Stomach (tissue), 9 donors: Measurements from ENCODE around the gene CERK. TPM values are rescaled to one million over a fixed set of nuclear protein-coding genes. Genes with fewer than 3 reads are reported as not detected.

Experiments used
- DNase-seq, 2 donors: peaks; one replicate each; pipeline versions ENCODE4 v3.0.0 to v3.0.0-alpha.2; 2013 to 2019
- H3K27ac ChIP-seq, 5 donors: fragments of 200-600 bp in 4 of 5; sonication (generic) in 4 of 5; one replicate each; pipeline ENCODE4 v1.5.1; 2013 to 2019; ENCODE audit warnings: mild to moderate bottlenecking in 1 of 5, moderate library complexity in 1 of 5
- H3K27me3 ChIP-seq, 3 donors: fragments of 200-600 bp; sonication (generic); one replicate each; pipeline ENCODE4 v1.5.1; 2017 to 2019; ENCODE audit warnings: mixed run types in 1 of 3
- H3K36me3 ChIP-seq, 4 donors: fragments of 200-600 bp; sonication (generic); 1 replicate in 3 of 4; 2 replicates in 1 of 4; pipeline ENCODE4 v1.5.1; 2016 to 2019
- H3K4me1 ChIP-seq, 4 donors: fragments of 200-600 bp; sonication (generic); one replicate each; pipeline ENCODE4 v1.5.1; 2016 to 2019
- H3K4me3 ChIP-seq, 4 donors: fragments of 200-600 bp; sonication (generic) in 3 of 4; one replicate each; pipeline ENCODE4 v1.5.1; 2016 to 2019; ENCODE audit warnings: mild to moderate bottlenecking in 1 of 4
- H3K9me3 ChIP-seq, 4 donors: fragments of 200-600 bp; sonication (generic); one replicate each; pipeline ENCODE4 v1.5.1; 2016 to 2019
- CTCF ChIP-seq, 7 experiments: fragments of 450-650 bp in 4 of 7; fragments of 200-600 bp in 3 of 7; sonication (generic) in 3 of 7; IDR thresholded peaks; one replicate each; pipeline ENCODE4 v1.5.1; 2016 to 2019; ENCODE audit warnings: antibody characterized with exemption in 7 of 7, control low read depth in 2 of 7, mild to moderate bottlenecking in 1 of 7
- EP300 ChIP-seq: sonication (generic); formaldehyde crosslinking; IDR thresholded peaks from one replicate; pipeline ENCODE4 v1.6.1; 2017; ENCODE audit warnings: antibody characterized with exemption
- POLR2A ChIP-seq, 4 donors: fragments of 450-650 bp; IDR thresholded peaks; one replicate each; pipeline ENCODE4 v1.6.1; 2016; ENCODE audit warnings: antibody characterized with exemption in 4 of 4, control low read depth in 2 of 4, mild to moderate bottlenecking in 1 of 4, moderate library complexity in 1 of 4
- POLR2AphosphoS5 ChIP-seq, 3 donors: sonication (generic); formaldehyde crosslinking; IDR thresholded peaks; one replicate each; pipeline ENCODE4 v1.6.1; 2016; ENCODE audit warnings: antibody characterized with exemption in 3 of 3
- WGBS, 5 donors: extraction: QIAGEN DNeasy Blood & Tissue Kit in 3 of 5; methylation state at CpG; one replicate each; pipeline versions ENCODE4 v1.1.5 to v1.1.7; 2013 to 2018; 5-methylcytosine and 5-hydroxymethylcytosine counted together
- intact Hi-C: fragments of 100-400 bp; cut with DNase I; formaldehyde crosslinking; loops from one replicate; pipeline ENCODE4 v1.15.1; 2023; ENCODE audit warnings: low total_unique reads
- polyA plus RNA-seq, 3 donors: library from polyadenylated mRNA; stranded (reverse); fragments of 200-250 nt; gene quantifications; one replicate each; pipeline ENCODE4 v1.2.3, GENCODE V29; 2013
- total RNA-seq, 5 donors: library from RNA; depleted of rRNA; stranded (reverse); fragments of >200 nt; gene quantifications; one replicate each; pipeline versions ENCODE4 v1.1.0 to v1.2.3, GENCODE V29; 2014 to 2016
- donor health status: healthy with polysubstance abuse.
- donor health status: Bipolar disorder and iron deficiency.
- donor health status: healthy.

Gene CERK
- total and polyA plus RNA-seq, 8 donors = 12.5 to 59.4 (median 31.5) TPM

- 50 to 87% (median 82%) methylated on average over 1 of the region's 1 CpG for WGBS, 5 donors
- Histone ChIP-seq H3K9me3 (peaks cover 0 to 11% (median 1%) of the 10 kb centered on the region in 4 donors), H3K4me1 (peaks cover 31 to 59% (median 48%) of the 10 kb centered on the region in 4 donors), H3K27ac (peak overlapping the region in 2 of 5 donors; percentile 46 to 59), H3K27me3 (no peaks in the 10 kb centered on the region), H3K36me3 (no peaks in the 10 kb centered on the region), H3K4me3 (no peak overlapping the region)
- intact Hi-C loops = no loop called here
- TF ChIP-seq EP300 (no peak), POLR2AphosphoS5 (IDR thresholded peaks at IDR 0.05) (no peak), CTCF (IDR thresholded peaks at IDR 0.05) (no peak), POLR2A (IDR thresholded peaks at IDR 0.05) (no peak)
- no peak for DNase-seq
These were observed 20.1 kb upstream of the CERK start for GRCh38 chr22:46758121-46758520.

GRCh38 chr22:46757104-46757503, 19.1 kb upstream of the CERK start:
- intact Hi-C loops = no loop called here
- H3K4me3 ChIP-seq = no peak overlapping the region
- H3K27ac ChIP-seq = no peak overlapping the region
- peaks cover 0 to 11% (median 1%) of the 10 kb centered on the region in 4 donors for H3K9me3 ChIP-seq
- 89 to 96% (median 95%) methylated on average over 2 of the region's 2 CpGs for WGBS, 5 donors
- no peaks in the 10 kb centered on the region for H3K27me3 ChIP-seq
- H3K4me1 ChIP-seq = peaks cover 37 to 67% (median 55%) of the 10 kb centered on the region in 4 donors
- DNase-seq = no peak
- no peaks in the 10 kb centered on the region for H3K36me3 ChIP-seq
- TF ChIP-seq POLR2A (IDR thresholded peaks at IDR 0.05) (no peak), CTCF (IDR thresholded peaks at IDR 0.05) (no peak), POLR2AphosphoS5 (IDR thresholded peaks at IDR 0.05) (no peak), EP300 (no peak)

- Histone ChIP-seq H3K27me3 (no peaks in the 10 kb centered on the region), H3K36me3 (no peaks in the 10 kb centered on the region), H3K27ac (no peak overlapping the region), H3K4me3 (no peak overlapping the region), H3K4me1 (peaks cover 36 to 68% (median 54%) of the 10 kb centered on the region in 4 donors), H3K9me3 (peaks cover 0 to 11% (median 1%) of the 10 kb centered on the region in 4 donors)
- WGBS, 5 donors = 100% methylated on average over 1 of the region's 1 CpG
- DNase-seq = no peak
- no peak for TF ChIP-seq POLR2A (IDR thresholded peaks at IDR 0.05)
- no peak for TF ChIP-seq POLR2AphosphoS5 (IDR thresholded peaks at IDR 0.05)
- TF ChIP-seq CTCF (IDR thresholded peaks at IDR 0.05) = no peak
- TF ChIP-seq EP300 = no peak
- intact Hi-C loops = no loop called here
These were observed 18.0 kb upstream of the CERK start for GRCh38 chr22:46756097-46756496.

- Histone ChIP-seq H3K27ac (peak overlapping the region in 1 of 5 donors; percentile 4), H3K36me3 (no peaks in the 10 kb centered on the region), H3K9me3 (peaks cover 0 to 11% (median 1%) of the 10 kb centered on the region in 4 donors), H3K4me1 (peaks cover 40 to 70% (median 55%) of the 10 kb centered on the region in 4 donors), H3K27me3 (no peaks in the 10 kb centered on the region), H3K4me3 (no peak overlapping the region)
- no peak for DNase-seq
- TF ChIP-seq EP300 (no peak), CTCF (IDR thresholded peaks at IDR 0.05) (no peak), POLR2AphosphoS5 (IDR thresholded peaks at IDR 0.05) (no peak), POLR2A (IDR thresholded peaks at IDR 0.05) (no peak)
- intact Hi-C loops = no loop called here
- WGBS, 5 donors = 85 to 99% (median 91%) methylated on average over 2 of the region's 2 CpGs
These were observed 17.5 kb upstream of the CERK start for GRCh38 chr22:46755525-46755924.
